Measurements from ENCODE around the gene GATAD2B. TPM values are rescaled to one million over a fixed set of nuclear protein-coding genes. Genes with fewer than 3 reads are reported as not detected.

The GATAD2B gene
- total and polyA plus RNA-seq, 2 of the 4 experiments (the other 2 are of a cell fraction), result 3.8 to 6.2 TPM

- Histone ChIP-seq H4K5ac (ENCODE audit: low read depth, low read length) (no peak overlapping the region), H3K14ac (replicated peaks; ENCODE audit: low read depth, low read length) (no peak overlapping the region), H4K91ac (ENCODE audit: insufficient read depth, low read depth, low read length) (no peak overlapping the region), H3K4me1 (ENCODE audit: control insufficient read depth, insufficient read depth, low read length) (no peaks in the 10 kb centered on the region), H2BK20ac (ENCODE audit: low read depth, low read length) (no peak overlapping the region), H3K4me2 (ENCODE audit: low read depth, low read length) (no peak overlapping the region), H3K9me3 (ENCODE audit: control insufficient read depth, insufficient read depth, low read length) (no peaks in the 10 kb centered on the region), H4K8ac (ENCODE audit: low read depth in 2 of 2, low read length in 2 of 2) (no peak overlapping the region), H3K4ac (ENCODE audit: low read depth, low read length) (no peak overlapping the region), H3K27ac (ENCODE audit: insufficient read depth, low read length) (no peak overlapping the region), H3K36me3 (ENCODE audit: control insufficient read depth, insufficient read depth, low read length) (peaks cover 71% of the 10 kb centered on the region), H3K27me3 (ENCODE audit: control insufficient read depth, insufficient read depth, low read length) (no peaks in the 10 kb centered on the region), H2AFZ (replicated peaks; ENCODE audit: low read length, poor library complexity) (no peak overlapping the region), H3K23ac (ENCODE audit: low read depth, low read length) (no peak overlapping the region), H2BK5ac (ENCODE audit: low read depth, low read length, poor library complexity, severe bottlenecking) (no peak overlapping the region), H3K9ac (ENCODE audit: low read depth, low read length) (no peak overlapping the region), H2AK5ac (ENCODE audit: low read depth, low read length) (no peak overlapping the region), H2BK15ac (ENCODE audit: low read depth, low read length) (no peak overlapping the region), H3K18ac (ENCODE audit: low read depth, low read length) (no peak overlapping the region), H3K79me1 (ENCODE audit: low read depth in 1 of 2, low read length in 2 of 2) (peaks cover 0 to 28% of the 10 kb centered on the region in 2 experiments; a peak in 2 of 4 replicates), H2BK120ac (ENCODE audit: low read depth, low read length) (no peak overlapping the region), H3K4me3 (ENCODE audit: insufficient read depth, low read depth, low read length) (no peak overlapping the region), H3K56ac (ENCODE audit: extremely low read depth, insufficient read depth, low read length) (no peak overlapping the region), H2AK9ac (replicated peaks; ENCODE audit: low read depth, low read length, poor library complexity) (peak overlapping the region; percentile 24), H4K20me1 (ENCODE audit: insufficient read depth, low read length) (no peaks in the 10 kb centered on the region), H3K9me1 (ENCODE audit: insufficient read depth, low read length) (peaks cover 6% of the 10 kb centered on the region; the same call in 1 of the 2 replicates)
- no CpG with 5 or more reads among the region's 3 CpGs for WGBS, 2 experiments (ENCODE audit: extremely low coverage in 2 of 2, insufficient read length in 1 of 2)
- in situ Hi-C loops (cut with MboI; ENCODE audit: low sequenced_read_pairs), result no loop called here
- BruUV-seq (replicated peaks), result no TSS peak
- ATAC-seq (ENCODE audit: low read depth) (no peak), DNase-seq (no peak)
- ChIA-PET CTCF (interaction anchor here (0.6 kb wide), 1 partner anchor 10 kb away, joined by 3 read pairs; no protein-coding TSS in a partner anchor), POLR2A (ENCODE audit: unreplicated experiment) (no interaction called here)
- dilution Hi-C loops (cut with HindIII; ENCODE audit: low sequenced_read_pairs, unreplicated experiment), result no loop called here
- no peak for TF ChIP-seq MXI1 (IDR thresholded peaks at IDR 0.05; ENCODE audit: borderline replicate concordance, low read depth, low read length)
- no peak for TF ChIP-seq BHLHE40 (IDR thresholded peaks at IDR 0.05; ENCODE audit: low read depth, low read length)
- TF ChIP-seq RAD21 (IDR thresholded peaks at IDR 0.05; ENCODE audit: low read length), result no peak
- TF ChIP-seq CHD1 (IDR thresholded peaks at IDR 0.05; ENCODE audit: low read depth, low read length), result no peak
- no peak for TF ChIP-seq ELK1 (IDR thresholded peaks at IDR 0.05; ENCODE audit: borderline replicate concordance, low read depth, low read length)
- TF ChIP-seq USF2 (IDR thresholded peaks at IDR 0.05; ENCODE audit: low read depth, low read length), result no peak
- TF ChIP-seq MAZ (IDR thresholded peaks at IDR 0.05; ENCODE audit: borderline replicate concordance, low read depth, low read length), result no peak
- no peak for TF ChIP-seq MAFK (IDR thresholded peaks at IDR 0.05; ENCODE audit: low read depth, low read length)
- no peak for TF ChIP-seq RCOR1 (IDR thresholded peaks at IDR 0.05; ENCODE audit: insufficient replicate concordance, low read length)
- TF ChIP-seq POLR2A (IDR thresholded peaks at IDR 0.05; ENCODE audit: low read depth, low read length), result no peak
- no peak for TF ChIP-seq FOS (IDR thresholded peaks at IDR 0.05; ENCODE audit: low read depth, low read length)
- no peak for TF ChIP-seq NFE2L2 (IDR thresholded peaks at IDR 0.05; ENCODE audit: low read depth, low read length)
- no peak for TF ChIP-seq RFX5 (IDR thresholded peaks at IDR 0.05; ENCODE audit: low read depth, low read length)
- intact Hi-C loops (cut with micrococcal nuclease), result no loop called here
Measured at GRCh38 chr1:153938996-153939395, 16.2 kb upstream of the GATAD2B start.
